Measurements from ENCODE around the gene CEP112. TPM values are rescaled to one million over a fixed set of nuclear protein-coding genes. Genes with fewer than 3 reads are reported as not detected.

The CEP112 gene
- polyA plus RNA-seq, 1 experiment, result 5.7 TPM

DNA sequence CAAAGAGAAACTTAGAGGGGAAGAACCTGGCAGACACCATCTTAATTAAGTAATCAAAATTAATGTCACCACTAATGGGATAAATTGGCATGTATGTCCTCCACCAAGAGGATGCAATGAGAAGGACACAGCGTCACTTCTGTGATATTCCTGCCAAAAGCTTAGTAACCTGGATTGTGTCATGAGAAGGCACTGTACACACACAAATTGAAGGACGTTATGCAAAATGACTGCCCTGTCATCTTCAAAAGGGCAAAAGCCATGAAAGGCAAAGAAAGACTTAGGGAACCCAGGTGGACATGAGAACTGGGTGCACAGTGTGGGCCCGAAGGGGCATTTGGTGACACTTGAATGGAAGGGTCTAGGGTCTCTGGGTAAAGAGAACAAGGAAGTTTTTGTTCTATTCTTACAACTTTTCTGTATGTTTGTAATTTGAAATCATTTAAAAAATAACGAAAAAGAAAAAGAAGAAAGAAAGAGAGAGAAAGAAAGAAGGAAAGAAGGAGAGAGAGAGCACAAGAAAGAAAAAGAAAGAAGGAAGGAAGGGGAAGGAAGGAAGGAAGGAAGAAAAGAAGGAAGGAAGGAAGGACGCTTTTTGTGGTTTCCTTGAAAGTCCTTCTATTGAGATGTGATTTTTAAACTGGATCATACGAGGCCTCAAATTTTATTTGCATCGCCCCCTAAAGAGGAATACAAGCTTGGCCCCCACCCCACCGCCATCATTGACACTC lies 41.3 kb upstream of the CEP112 start:
- DNase-seq (ENCODE audit: low read depth, low spot score), result no peak
- POLR2A ChIA-PET, result no interaction called here
- Histone ChIP-seq H3K27me3 (ENCODE audit: control insufficient read depth, insufficient read depth, low read length) (no peaks in the 10 kb centered on the region), H3K4me3 (ENCODE audit: low read depth, low read length) (no peak overlapping the region), H3K9me3 (ENCODE audit: control insufficient read depth, insufficient read depth, low read length) (no peaks in the 10 kb centered on the region), H3K27ac (ENCODE audit: low read depth, low read length) (no peak overlapping the region)
- TF ChIP-seq, protein P1, sequence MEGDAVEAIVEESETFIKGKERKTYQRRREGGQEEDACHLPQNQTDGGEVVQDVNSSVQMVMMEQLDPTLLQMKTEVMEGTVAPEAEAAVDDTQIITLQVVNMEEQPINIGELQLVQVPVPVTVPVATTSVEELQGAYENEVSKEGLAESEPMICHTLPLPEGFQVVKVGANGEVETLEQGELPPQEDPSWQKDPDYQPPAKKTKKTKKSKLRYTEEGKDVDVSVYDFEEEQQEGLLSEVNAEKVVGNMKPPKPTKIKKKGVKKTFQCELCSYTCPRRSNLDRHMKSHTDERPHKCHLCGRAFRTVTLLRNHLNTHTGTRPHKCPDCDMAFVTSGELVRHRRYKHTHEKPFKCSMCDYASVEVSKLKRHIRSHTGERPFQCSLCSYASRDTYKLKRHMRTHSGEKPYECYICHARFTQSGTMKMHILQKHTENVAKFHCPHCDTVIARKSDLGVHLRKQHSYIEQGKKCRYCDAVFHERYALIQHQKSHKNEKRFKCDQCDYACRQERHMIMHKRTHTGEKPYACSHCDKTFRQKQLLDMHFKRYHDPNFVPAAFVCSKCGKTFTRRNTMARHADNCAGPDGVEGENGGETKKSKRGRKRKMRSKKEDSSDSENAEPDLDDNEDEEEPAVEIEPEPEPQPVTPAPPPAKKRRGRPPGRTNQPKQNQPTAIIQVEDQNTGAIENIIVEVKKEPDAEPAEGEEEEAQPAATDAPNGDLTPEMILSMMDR (IDR thresholded peaks at IDR 0.05; ENCODE audit: low read depth, low read length), result no peak
- CTCF ChIA-PET, result no interaction called here

DNA sequence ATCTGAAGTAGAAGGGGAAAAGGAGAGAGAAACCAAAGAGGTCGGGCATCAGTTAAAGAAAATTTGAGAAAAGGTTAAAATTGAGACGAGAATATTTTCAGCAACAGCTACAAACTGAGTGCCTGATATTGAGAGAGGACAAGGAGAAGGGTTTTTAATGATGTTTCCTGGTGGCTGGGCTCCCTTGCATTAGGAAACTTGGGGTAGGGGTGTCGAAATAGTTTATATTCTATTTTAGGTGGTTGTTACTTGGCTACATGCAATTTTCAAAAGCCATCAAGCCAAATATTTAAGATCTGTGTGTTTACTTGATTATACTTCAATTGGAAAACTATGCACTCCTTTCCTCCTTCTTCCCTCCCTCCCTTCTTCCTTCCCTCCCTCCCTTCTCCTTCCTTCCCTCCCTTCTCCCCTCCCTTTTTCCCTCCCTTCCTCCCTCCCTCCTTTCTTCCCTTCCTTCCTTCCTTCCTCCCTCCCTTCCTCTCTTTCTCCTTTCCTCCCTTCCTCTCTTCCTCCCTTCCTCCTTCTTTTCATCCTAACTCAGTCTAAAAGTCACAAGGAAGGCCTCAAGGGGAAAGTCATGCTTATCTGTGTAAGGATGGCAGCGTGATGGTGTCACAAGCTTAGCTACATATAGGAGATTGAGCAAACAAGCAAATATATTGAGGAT lies 39.1 kb upstream of the CEP112 start:
- DNase-seq (ENCODE audit: low read depth, low spot score), result no peak
- Histone ChIP-seq H3K4me3 (ENCODE audit: low read depth, low read length) (no peak overlapping the region), H3K27ac (ENCODE audit: low read depth, low read length) (no peak overlapping the region), H3K9me3 (ENCODE audit: control insufficient read depth, insufficient read depth, low read length) (no peaks in the 10 kb centered on the region), H3K27me3 (ENCODE audit: control insufficient read depth, insufficient read depth, low read length) (no peaks in the 10 kb centered on the region)
- POLR2A ChIA-PET, result no interaction called here
- TF ChIP-seq, protein P1 (IDR thresholded peaks at IDR 0.05; ENCODE audit: low read depth, low read length), result no peak
- CTCF ChIA-PET, result interaction anchor here (0.6 kb wide), 1 partner anchor 34 kb away, joined by 3 read pairs; no protein-coding TSS in a partner anchor

DNA sequence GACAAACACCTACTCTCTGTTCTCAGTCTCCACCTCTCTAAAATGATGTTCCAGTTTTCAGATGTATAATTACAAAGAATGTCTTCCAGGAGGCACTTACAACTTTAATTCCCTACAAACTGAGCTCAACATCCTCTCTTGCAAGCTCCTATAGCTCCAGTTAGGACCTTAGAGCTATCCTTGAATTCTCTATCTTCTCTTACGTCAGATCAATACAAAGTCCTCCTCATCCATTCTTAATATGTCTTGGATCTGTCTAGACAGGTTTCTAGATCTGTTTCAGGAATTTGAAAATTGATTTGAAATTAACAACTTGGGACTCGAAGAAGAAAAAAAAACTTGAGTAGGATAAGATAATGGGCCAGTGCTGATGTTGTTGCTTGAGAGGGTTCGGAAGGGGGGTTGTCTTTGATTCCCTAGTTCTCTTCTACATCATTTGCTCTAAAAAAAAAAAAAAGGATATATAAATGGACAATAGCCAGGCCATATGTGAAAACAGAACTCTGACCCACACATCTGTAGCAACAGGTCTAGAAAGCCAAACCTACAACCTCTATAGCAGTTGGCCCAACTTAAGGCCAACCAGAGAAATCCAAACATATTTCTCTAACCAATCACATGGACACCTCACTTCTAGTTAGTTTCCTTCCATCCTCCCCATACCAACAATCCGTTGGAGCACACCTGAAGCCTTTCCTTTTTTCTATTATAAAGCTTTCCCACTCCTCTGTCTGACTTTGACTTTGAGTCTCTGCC lies 38.0 kb upstream of the CEP112 start:
- Histone ChIP-seq H3K4me3 (ENCODE audit: low read depth, low read length) (no peak overlapping the region), H3K27ac (ENCODE audit: low read depth, low read length) (no peak overlapping the region), H3K9me3 (ENCODE audit: control insufficient read depth, insufficient read depth, low read length) (no peaks in the 10 kb centered on the region), H3K27me3 (ENCODE audit: control insufficient read depth, insufficient read depth, low read length) (no peaks in the 10 kb centered on the region)
- TF ChIP-seq, protein P1 (IDR thresholded peaks at IDR 0.05; ENCODE audit: low read depth, low read length), result no peak
- ChIA-PET CTCF (no interaction called here), POLR2A (no interaction called here)
- DNase-seq (ENCODE audit: low read depth, low spot score), result no peak

DNA sequence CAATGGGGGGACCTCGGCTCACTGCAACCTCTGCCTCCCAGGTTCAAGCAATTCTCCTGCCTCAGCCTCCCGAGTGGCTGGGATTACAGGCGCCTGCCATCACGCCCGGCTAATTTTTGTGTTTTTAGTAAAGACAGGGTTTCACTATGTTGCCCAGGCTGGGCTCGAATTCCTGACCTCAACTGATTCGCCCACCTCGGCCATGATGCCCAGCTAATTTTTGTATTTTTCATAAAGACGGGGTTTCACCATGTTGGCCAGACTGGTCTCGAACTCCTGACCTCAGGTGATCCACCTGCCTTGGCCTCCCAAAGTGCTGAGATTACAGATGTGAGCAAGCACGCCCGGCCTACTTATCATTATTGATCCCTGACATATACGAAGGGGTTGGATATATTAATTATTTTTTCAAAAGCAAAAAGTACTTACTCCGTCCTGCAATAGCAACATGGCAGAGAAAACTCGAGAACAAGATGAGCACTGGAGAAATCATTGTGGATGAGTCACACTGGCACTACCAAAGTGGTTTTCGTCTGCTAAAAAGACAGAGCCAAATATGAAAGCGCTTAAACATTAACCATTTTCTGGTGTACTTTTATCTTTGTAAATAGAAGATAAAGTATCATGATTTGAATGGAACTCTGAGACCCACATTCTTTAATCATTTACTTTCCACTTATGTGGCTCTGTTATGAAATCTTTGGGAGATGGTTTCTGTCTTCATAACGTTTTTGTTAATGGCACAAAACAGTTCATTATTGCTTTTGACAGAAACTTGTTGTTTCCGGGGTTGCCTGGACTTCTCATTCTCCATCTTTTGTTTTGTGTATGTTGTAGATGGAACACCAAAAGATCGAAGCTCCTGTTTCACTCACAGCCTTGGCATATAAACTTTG lies 37.2 kb upstream of the CEP112 start, which contains the start of gene APOH:
Gene APOH (minus strand): TSS at position 529 of the 896 bp plus-strand sequence. CDS start 36 bp downstream, at position 493.
- POLR2A ChIA-PET, result no interaction called here

More for the DNA sequence above, 37.2 kb upstream of the CEP112 start, which contains the start of gene APOH:
- TF ChIP-seq, protein P1 (IDR thresholded peaks at IDR 0.05; ENCODE audit: low read depth, low read length), result no peak
- DNase-seq (ENCODE audit: low read depth, low spot score), result no peak
- H3K4me3 ChIP-seq (ENCODE audit: low read depth, low read length), result no peak within 1 kb of the TSS
- no peaks in the 10 kb centered on the region for H3K9me3 ChIP-seq (ENCODE audit: control insufficient read depth, insufficient read depth, low read length)
- H3K27me3 ChIP-seq (ENCODE audit: control insufficient read depth, insufficient read depth, low read length), result no peaks in the 10 kb centered on the region
- CTCF ChIA-PET, result no interaction called here
- H3K27ac ChIP-seq (ENCODE audit: low read depth, low read length), result no peak within 1 kb of the TSS

All from AG04450 (cell line).